HCT116 (cell line): Measurements from ENCODE around the gene PRKCA. TPM values are rescaled to one million over a fixed set of nuclear protein-coding genes. Genes with fewer than 3 reads are reported as not detected.

Experiments used
- ATAC-seq: fragments of 200-7000 bp; cut with Tn5 transposase; 2 replicates; pipeline ENCODE4 v1.9.1; 2020; ENCODE audit warnings: mild to moderate bottlenecking, moderate library complexity
- BruUV-seq: library from RNA; stranded (reverse); fragments of 400-500 nt; replicated peaks from 2 replicates; lab custom pipeline; 2021; lab: Mats Ljungman, UMichigan
- CTCF ChIA-PET: fragments of 300-600 bp; sonication (Branson Sonifier 250); formaldehyde crosslinking; loops from one replicate; lab custom pipeline; 2021; ENCODE audit warnings: antibody characterized with exemption; lab: Charles Lee
- POLR2A ChIA-PET: fragments of 300-600, 350-600 bp; sonication (Branson Sonifier 250); formaldehyde crosslinking; loops from one replicate; lab custom pipeline; 2021; ENCODE audit warnings: antibody characterized with exemption; lab: Charles Lee
- RAD21 ChIA-PET, 2 experiments: fragments of 300-600 bp; sonication (Branson Sonifier 250); formaldehyde crosslinking; loops; one replicate each; lab custom pipeline; 2023; ENCODE audit warnings: low total read pairs in 2 of 2; ENCODE audit not compliant: uncharacterized antibody in 2 of 2, unreplicated experiment in 2 of 2, low non-redundant PET in 1 of 2; lab: Charles Lee
- DNase-seq: peaks from one replicate; pipeline ENCODE4 v3.0.0-alpha.2; 2010; ENCODE audit warnings: low read depth, low spot score
- H2AFZ ChIP-seq: fragments of 200-600 bp; shearing (Covaris generic), sonication (generic); 2 replicates; pipeline ENCODE4 v1.6.1; 2017; ENCODE audit warnings: low read depth, mixed run types, mixed read lengths, antibody characterized with exemption, low read length; ENCODE audit not compliant: poor library complexity, severe bottlenecking
- H3K27ac ChIP-seq: 2 replicates; pipeline ENCODE4 v1.5.1; 2012; ENCODE audit warnings: low read depth, low read length
- H3K27me3 ChIP-seq: fragments of 200-600 bp; sonication (generic); 2 replicates; pipeline ENCODE4 v1.6.1; 2016; ENCODE audit warnings: mixed run types, low read length, mixed read lengths; ENCODE audit not compliant: insufficient read depth
- H3K36me3 ChIP-seq, 2 experiments: fragments of 200-500 bp in 1 of 2; fragments of 200-600 bp in 1 of 2; sonication (Bioruptor generic) in 1 of 2; sonication (generic) in 1 of 2; 2 replicates each; pipeline versions ENCODE4 v1.5.1 to v1.6.1; 2014 to 2016; ENCODE audit warnings: low read length in 2 of 2, inconsistent platforms in 1 of 2, mixed read lengths in 1 of 2, mixed run types in 1 of 2; ENCODE audit not compliant: insufficient read depth in 2 of 2, control insufficient read depth in 1 of 2
- H3K4me1 ChIP-seq, 2 experiments: fragments of 200-600 bp in 1 of 2; sonication (generic) in 1 of 2; 2 replicates each; pipeline versions ENCODE4 v1.5.1 to v1.6.1; 2012 to 2017; ENCODE audit warnings: low read length in 2 of 2, inconsistent platforms in 1 of 2, mild to moderate bottlenecking in 1 of 2, mixed read lengths in 1 of 2, mixed run types in 1 of 2, moderate library complexity in 1 of 2; ENCODE audit not compliant: insufficient read depth in 2 of 2, control insufficient read depth in 1 of 2
- H3K4me2 ChIP-seq: fragments of 200-600 bp; sonication (generic); 2 replicates; pipeline ENCODE4 v1.6.1; 2017; ENCODE audit warnings: mixed run types, low read length, mixed read lengths
- H3K4me3 ChIP-seq, 2 experiments: fragments of 200-600 bp in 1 of 2; sonication (generic) in 1 of 2; replicated peaks in 1 of 2; 2 replicates each; pipeline ENCODE4 v1.5.1; 2011 to 2016; ENCODE audit warnings: low read length in 2 of 2, control low read depth in 1 of 2, low read depth in 1 of 2, mild to moderate bottlenecking in 1 of 2, mixed read lengths in 1 of 2, mixed run types in 1 of 2
- H3K79me2 ChIP-seq: fragments of 200-600 bp; sonication (generic); 2 replicates; pipeline ENCODE4 v1.6.1; 2017; ENCODE audit warnings: mild to moderate bottlenecking, mixed run types, low read length, moderate library complexity, mixed read lengths; ENCODE audit not compliant: insufficient read depth
- H3K9ac ChIP-seq: fragments of 200-600 bp; sonication (generic); 2 replicates; pipeline ENCODE4 v1.6.1; 2016; ENCODE audit warnings: low read length, mixed read lengths
- H3K9me2 ChIP-seq: fragments of 200-600 bp; sonication (generic), shearing (Covaris generic); 2 replicates; pipeline ENCODE4 v1.6.1; 2017; ENCODE audit warnings: mixed run types, mild to moderate bottlenecking, moderate library complexity; ENCODE audit not compliant: insufficient read depth
- H3K9me3 ChIP-seq, 2 experiments: fragments of 200-500 bp in 1 of 2; fragments of 200-600 bp in 1 of 2; sonication (Bioruptor generic) in 1 of 2; sonication (generic) in 1 of 2; 2 replicates each; pipeline ENCODE4 v1.6.1; 2014 to 2017; ENCODE audit warnings: low read length in 2 of 2, mixed read lengths in 2 of 2, inconsistent platforms in 1 of 2, low read depth in 1 of 2, mild to moderate bottlenecking in 1 of 2, mixed run types in 1 of 2, moderate library complexity in 1 of 2; ENCODE audit not compliant: control insufficient read depth in 1 of 2, insufficient read depth in 1 of 2
- H4K20me1 ChIP-seq: fragments of 200-600 bp; sonication (generic), shearing (Covaris generic); 2 replicates; pipeline ENCODE4 v1.6.1; 2017; ENCODE audit warnings: mixed run types, mild to moderate bottlenecking, moderate library complexity; ENCODE audit not compliant: insufficient read depth
- ELF1 ChIP-seq: IDR thresholded peaks from 2 replicates; pipeline ENCODE4 v1.6.1; 2012; ENCODE audit warnings: low read depth, borderline replicate concordance
- EZH2 ChIP-seq: fragments of 200-600 bp; sonication (generic); IDR thresholded peaks from 2 replicates; pipeline ENCODE4 v1.6.1; 2017; ENCODE audit warnings: antibody characterized with exemption, mixed run types
- FOSL1 ChIP-seq: IDR thresholded peaks from 2 replicates; pipeline ENCODE4 v1.6.1; 2012; ENCODE audit warnings: low read depth
- MAX ChIP-seq: IDR thresholded peaks from 2 replicates; pipeline ENCODE4 v1.6.1; 2012
- POLR2A ChIP-seq: IDR thresholded peaks from 2 replicates; pipeline ENCODE4 v1.7.0; 2011; ENCODE audit warnings: borderline replicate concordance; ENCODE audit not compliant: insufficient read depth, insufficient read length; ENCODE audit errors: extremely low read depth
- POLR2AphosphoS5 ChIP-seq: IDR thresholded peaks from 2 replicates; pipeline ENCODE4 v1.6.1; 2011; ENCODE audit warnings: mild to moderate bottlenecking, low read depth, low read length, moderate library complexity
- RAD21 ChIP-seq: IDR thresholded peaks from 2 replicates; pipeline ENCODE4 v1.6.1; 2012; ENCODE audit warnings: low read depth, mild to moderate bottlenecking
- SIN3A ChIP-seq: IDR thresholded peaks from 2 replicates; pipeline ENCODE4 v1.6.1; 2012; ENCODE audit warnings: low read depth
- SP1 ChIP-seq: IDR thresholded peaks from 2 replicates; pipeline ENCODE4 v1.6.1; 2012; ENCODE audit warnings: low read depth
- SRF ChIP-seq: IDR thresholded peaks from 2 replicates; pipeline ENCODE4 v1.6.1; 2012; ENCODE audit warnings: low read depth
- ZBTB33 ChIP-seq: IDR thresholded peaks from 2 replicates; pipeline ENCODE4 v1.6.1; 2011; ENCODE audit warnings: mild to moderate bottlenecking, low read length, moderate library complexity; ENCODE audit not compliant: insufficient replicate concordance; ENCODE audit errors: extremely low read depth
- ZFX ChIP-seq: fragments of 450-650 bp; IDR thresholded peaks from 2 replicates; pipeline ENCODE4 v1.6.1; 2017
- ZNF274 ChIP-seq: fragments of 200-500 bp; sonication (Bioruptor generic); IDR thresholded peaks from 2 replicates; pipeline ENCODE4 v1.6.1; 2014; ENCODE audit warnings: mild to moderate bottlenecking, low read depth, low read length, inconsistent platforms
- intact Hi-C: fragments of 100-400 bp; cut with micrococcal nuclease; formaldehyde crosslinking; loops from 2 replicates; pipeline ENCODE4 v1.10.0; 2022
- total RNA-seq: library from RNA; stranded (reverse); gene quantifications from one replicate; pipeline ENCODE4 v1.2.1, GENCODE V29; 2021; ENCODE audit not compliant: unreplicated experiment

The PRKCA gene
- total RNA-seq, 1 experiment from 2014 or later = 18.8 TPM

GRCh38 chr17:66791347-66791746 is 488.9 kb downstream of the PRKCA start:
- ChIA-PET CTCF (no interaction called here), POLR2A (no interaction called here), RAD21 (no interaction called here)
- H3K4me1 ChIP-seq = no peaks in the 10 kb centered on the region
- H3K4me3 ChIP-seq = no peak overlapping the region
- H3K9me2 ChIP-seq = no peaks in the 10 kb centered on the region
- BruUV-seq = no TSS peak
- no peaks in the 10 kb centered on the region for H4K20me1 ChIP-seq
- intact Hi-C loops = no loop called here
- no peaks in the 10 kb centered on the region for H3K9me3 ChIP-seq
- no peak for ATAC-seq
- H3K27me3 ChIP-seq = no peaks in the 10 kb centered on the region
- no peak overlapping the region for H3K9ac ChIP-seq
- no peak overlapping the region for H3K4me2 ChIP-seq
- no peak overlapping the region for H2AFZ ChIP-seq
- TF ChIP-seq MAX = no peak
- no peak for TF ChIP-seq POLR2AphosphoS5
- TF ChIP-seq POLR2A = no peak
- TF ChIP-seq ELF1 = no peak
- TF ChIP-seq EZH2 = no peak
- no peak for TF ChIP-seq SRF
- TF ChIP-seq SIN3A = no peak
- no peak for TF ChIP-seq FOSL1
- TF ChIP-seq ZFX = no peak
- TF ChIP-seq ZBTB33 = no peak
- TF ChIP-seq, all 23 proteins: peak for 0
- Histone ChIP-seq H3K79me2 (no peaks in the 10 kb centered on the region), H3K27ac (no peak overlapping the region), H3K36me3 (no peaks in the 10 kb centered on the region)
- DNase-seq = no peak

- H3K79me2 ChIP-seq = no peaks in the 10 kb centered on the region
- H2AFZ ChIP-seq = no peak overlapping the region
- no peaks in the 10 kb centered on the region for H3K9me3 ChIP-seq
- H4K20me1 ChIP-seq = no peaks in the 10 kb centered on the region
- no peaks in the 10 kb centered on the region for H3K4me1 ChIP-seq
- H3K27ac ChIP-seq = no peak overlapping the region
- ChIA-PET RAD21 (no interaction called here), POLR2A (no interaction called here), CTCF (no interaction called here)
- no TSS peak for BruUV-seq
- H3K27me3 ChIP-seq = no peaks in the 10 kb centered on the region
- TF ChIP-seq ZNF274 (no peak), RAD21 (no peak), ZBTB33 (no peak), POLR2A (no peak), SP1 (no peak), POLR2AphosphoS5 (no peak)
- DNase-seq (no peak), ATAC-seq (no peak)
- intact Hi-C loops = no loop called here
- H3K9ac ChIP-seq = no peak overlapping the region
- H3K4me2 ChIP-seq = no peak overlapping the region
- no peaks in the 10 kb centered on the region for H3K36me3 ChIP-seq
- no peaks in the 10 kb centered on the region for H3K9me2 ChIP-seq
- no peak overlapping the region for H3K4me3 ChIP-seq
These were observed 491.4 kb downstream of the PRKCA start for GRCh38 chr17:66793814-66794213.
